ENCODE results near the gene AP3M1.

The AP3M1 gene

DNA sequence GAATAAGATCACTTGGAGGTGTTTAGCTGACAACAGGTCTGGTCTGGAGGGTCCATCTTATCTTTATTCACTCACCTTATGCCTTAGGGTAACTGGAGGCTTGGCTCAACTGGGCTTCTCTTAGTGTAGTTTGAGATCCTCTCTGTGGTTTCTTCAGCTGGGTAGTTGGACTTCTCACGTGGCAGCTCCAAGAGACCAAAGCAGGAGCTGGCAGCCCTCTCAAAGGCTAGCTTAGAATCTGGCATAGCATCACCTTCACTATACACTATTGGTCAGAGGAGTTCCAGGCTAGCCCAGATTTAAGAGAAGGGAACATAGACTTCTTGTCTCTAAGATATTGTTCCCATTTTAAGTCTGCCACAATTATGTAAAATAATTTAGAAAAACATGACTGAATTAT lies 16.8 kb upstream of the AP3M1 start:
- no peak for ATAC-seq
- no peak for TF ChIP-seq ZFP30 (CRISPR knock-in tag; IDR thresholded peaks at IDR 0.05)
- TF ChIP-seq, protein P1, sequence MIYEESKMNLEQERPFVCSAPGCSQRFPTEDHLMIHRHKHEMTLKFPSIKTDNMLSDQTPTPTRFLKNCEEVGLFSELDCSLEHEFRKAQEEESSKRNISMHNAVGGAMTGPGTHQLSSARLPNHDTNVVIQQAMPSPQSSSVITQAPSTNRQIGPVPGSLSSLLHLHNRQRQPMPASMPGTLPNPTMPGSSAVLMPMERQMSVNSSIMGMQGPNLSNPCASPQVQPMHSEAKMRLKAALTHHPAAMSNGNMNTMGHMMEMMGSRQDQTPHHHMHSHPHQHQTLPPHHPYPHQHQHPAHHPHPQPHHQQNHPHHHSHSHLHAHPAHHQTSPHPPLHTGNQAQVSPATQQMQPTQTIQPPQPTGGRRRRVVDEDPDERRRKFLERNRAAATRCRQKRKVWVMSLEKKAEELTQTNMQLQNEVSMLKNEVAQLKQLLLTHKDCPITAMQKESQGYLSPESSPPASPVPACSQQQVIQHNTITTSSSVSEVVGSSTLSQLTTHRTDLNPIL (CRISPR knock-in tag; IDR thresholded peaks at IDR 0.05; ENCODE audit: low read depth) = no peak
- TF ChIP-seq, protein P2, sequence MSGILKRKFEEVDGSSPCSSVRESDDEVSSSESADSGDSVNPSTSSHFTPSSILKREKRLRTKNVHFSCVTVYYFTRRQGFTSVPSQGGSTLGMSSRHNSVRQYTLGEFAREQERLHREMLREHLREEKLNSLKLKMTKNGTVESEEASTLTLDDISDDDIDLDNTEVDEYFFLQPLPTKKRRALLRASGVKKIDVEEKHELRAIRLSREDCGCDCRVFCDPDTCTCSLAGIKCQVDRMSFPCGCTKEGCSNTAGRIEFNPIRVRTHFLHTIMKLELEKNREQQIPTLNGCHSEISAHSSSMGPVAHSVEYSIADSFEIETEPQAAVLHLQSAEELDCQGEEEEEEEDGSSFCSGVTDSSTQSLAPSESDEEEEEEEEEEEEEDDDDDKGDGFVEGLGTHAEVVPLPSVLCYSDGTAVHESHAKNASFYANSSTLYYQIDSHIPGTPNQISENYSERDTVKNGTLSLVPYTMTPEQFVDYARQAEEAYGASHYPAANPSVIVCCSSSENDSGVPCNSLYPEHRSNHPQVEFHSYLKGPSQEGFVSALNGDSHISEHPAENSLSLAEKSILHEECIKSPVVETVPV (CRISPR knock-in tag; IDR thresholded peaks at IDR 0.05) = no peak
- TF ChIP-seq ESRRG (CRISPR knock-in tag; IDR thresholded peaks at IDR 0.05) = no peak
- TF ChIP-seq OSR1 (CRISPR knock-in tag; IDR thresholded peaks at IDR 0.05) = no peak
- TF ChIP-seq PPARA (CRISPR knock-in tag; IDR thresholded peaks at IDR 0.05; ENCODE audit: borderline replicate concordance) = no peak
- TF ChIP-seq BACH2 (CRISPR knock-in tag; IDR thresholded peaks at IDR 0.05; ENCODE audit: borderline replicate concordance) = no peak
- no peak for TF ChIP-seq ZNF70 (CRISPR knock-in tag; IDR thresholded peaks at IDR 0.05)
- TF ChIP-seq ZNF8 (CRISPR knock-in tag; IDR thresholded peaks at IDR 0.05) = no peak
- TF ChIP-seq, protein P3, sequence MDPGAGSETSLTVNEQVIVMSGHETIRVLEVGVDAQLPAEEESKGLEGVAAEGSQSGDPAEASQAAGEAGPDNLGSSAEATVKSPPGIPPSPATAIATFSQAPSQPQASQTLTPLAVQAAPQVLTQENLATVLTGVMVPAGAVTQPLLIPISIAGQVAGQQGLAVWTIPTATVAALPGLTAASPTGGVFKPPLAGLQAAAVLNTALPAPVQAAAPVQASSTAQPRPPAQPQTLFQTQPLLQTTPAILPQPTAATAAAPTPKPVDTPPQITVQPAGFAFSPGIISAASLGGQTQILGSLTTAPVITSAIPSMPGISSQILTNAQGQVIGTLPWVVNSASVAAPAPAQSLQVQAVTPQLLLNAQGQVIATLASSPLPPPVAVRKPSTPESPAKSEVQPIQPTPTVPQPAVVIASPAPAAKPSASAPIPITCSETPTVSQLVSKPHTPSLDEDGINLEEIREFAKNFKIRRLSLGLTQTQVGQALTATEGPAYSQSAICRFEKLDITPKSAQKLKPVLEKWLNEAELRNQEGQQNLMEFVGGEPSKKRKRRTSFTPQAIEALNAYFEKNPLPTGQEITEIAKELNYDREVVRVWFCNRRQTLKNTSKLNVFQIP (CRISPR knock-in tag; IDR thresholded peaks at IDR 0.05; ENCODE audit: borderline replicate concordance, low read depth) = no peak
- TF ChIP-seq ZNF565 (CRISPR knock-in tag; conservative IDR thresholded peaks at IDR 0.05; ENCODE audit: low read depth) = no peak
- no peak for TF ChIP-seq GLIS3 (CRISPR knock-in tag; IDR thresholded peaks at IDR 0.05)
- TF ChIP-seq RARB (CRISPR knock-in tag; IDR thresholded peaks at IDR 0.05) = no peak
- TF ChIP-seq, protein P4, sequence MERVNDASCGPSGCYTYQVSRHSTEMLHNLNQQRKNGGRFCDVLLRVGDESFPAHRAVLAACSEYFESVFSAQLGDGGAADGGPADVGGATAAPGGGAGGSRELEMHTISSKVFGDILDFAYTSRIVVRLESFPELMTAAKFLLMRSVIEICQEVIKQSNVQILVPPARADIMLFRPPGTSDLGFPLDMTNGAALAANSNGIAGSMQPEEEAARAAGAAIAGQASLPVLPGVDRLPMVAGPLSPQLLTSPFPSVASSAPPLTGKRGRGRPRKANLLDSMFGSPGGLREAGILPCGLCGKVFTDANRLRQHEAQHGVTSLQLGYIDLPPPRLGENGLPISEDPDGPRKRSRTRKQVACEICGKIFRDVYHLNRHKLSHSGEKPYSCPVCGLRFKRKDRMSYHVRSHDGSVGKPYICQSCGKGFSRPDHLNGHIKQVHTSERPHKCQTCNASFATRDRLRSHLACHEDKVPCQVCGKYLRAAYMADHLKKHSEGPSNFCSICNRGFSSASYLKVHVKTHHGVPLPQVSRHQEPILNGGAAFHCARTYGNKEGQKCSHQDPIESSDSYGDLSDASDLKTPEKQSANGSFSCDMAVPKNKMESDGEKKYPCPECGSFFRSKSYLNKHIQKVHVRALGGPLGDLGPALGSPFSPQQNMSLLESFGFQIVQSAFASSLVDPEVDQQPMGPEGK (CRISPR knock-in tag; IDR thresholded peaks at IDR 0.05; ENCODE audit: borderline replicate concordance) = no peak
- no peak for TF ChIP-seq CSDC2 (CRISPR knock-in tag; IDR thresholded peaks at IDR 0.05)
- TF ChIP-seq ZFP3 (CRISPR knock-in tag; IDR thresholded peaks at IDR 0.05) = no peak
- TF ChIP-seq, protein P5, sequence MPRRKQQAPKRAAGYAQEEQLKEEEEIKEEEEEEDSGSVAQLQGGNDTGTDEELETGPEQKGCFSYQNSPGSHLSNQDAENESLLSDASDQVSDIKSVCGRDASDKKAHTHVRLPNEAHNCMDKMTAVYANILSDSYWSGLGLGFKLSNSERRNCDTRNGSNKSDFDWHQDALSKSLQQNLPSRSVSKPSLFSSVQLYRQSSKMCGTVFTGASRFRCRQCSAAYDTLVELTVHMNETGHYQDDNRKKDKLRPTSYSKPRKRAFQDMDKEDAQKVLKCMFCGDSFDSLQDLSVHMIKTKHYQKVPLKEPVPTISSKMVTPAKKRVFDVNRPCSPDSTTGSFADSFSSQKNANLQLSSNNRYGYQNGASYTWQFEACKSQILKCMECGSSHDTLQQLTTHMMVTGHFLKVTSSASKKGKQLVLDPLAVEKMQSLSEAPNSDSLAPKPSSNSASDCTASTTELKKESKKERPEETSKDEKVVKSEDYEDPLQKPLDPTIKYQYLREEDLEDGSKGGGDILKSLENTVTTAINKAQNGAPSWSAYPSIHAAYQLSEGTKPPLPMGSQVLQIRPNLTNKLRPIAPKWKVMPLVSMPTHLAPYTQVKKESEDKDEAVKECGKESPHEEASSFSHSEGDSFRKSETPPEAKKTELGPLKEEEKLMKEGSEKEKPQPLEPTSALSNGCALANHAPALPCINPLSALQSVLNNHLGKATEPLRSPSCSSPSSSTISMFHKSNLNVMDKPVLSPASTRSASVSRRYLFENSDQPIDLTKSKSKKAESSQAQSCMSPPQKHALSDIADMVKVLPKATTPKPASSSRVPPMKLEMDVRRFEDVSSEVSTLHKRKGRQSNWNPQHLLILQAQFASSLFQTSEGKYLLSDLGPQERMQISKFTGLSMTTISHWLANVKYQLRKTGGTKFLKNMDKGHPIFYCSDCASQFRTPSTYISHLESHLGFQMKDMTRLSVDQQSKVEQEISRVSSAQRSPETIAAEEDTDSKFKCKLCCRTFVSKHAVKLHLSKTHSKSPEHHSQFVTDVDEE (CRISPR knock-in tag; IDR thresholded peaks at IDR 0.05) = no peak
- TF ChIP-seq ISL1 (CRISPR knock-in tag; IDR thresholded peaks at IDR 0.05) = no peak
- TF ChIP-seq SNAI2 (CRISPR knock-in tag; IDR thresholded peaks at IDR 0.05) = no peak
- TF ChIP-seq ARNTL (CRISPR knock-in tag; IDR thresholded peaks at IDR 0.05; ENCODE audit: borderline replicate concordance, low read depth) = no peak

DNA sequence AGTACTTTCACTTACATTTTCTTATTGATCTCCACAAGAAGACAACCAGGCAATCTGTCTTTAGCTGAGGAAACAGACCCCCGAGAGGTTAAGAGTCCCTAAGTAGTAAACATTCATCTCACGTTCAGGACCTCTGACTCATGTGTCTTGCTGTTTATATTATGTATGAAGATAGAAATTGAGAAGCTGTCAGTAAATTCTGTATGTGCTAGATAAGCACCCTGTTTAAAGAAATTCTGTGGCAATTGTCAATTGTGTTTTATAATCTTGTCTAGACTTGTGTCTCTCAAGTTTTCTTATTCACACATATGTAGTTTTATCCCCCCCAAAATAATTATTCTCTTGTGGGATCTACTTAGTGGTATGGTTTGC lies 14.9 kb upstream of the AP3M1 start:
- ATAC-seq = 0 out of 3 replicates have a peak, but pooled peaks have one; percentile 26
- TF ChIP-seq, protein P4 (CRISPR knock-in tag; IDR thresholded peaks at IDR 0.05; ENCODE audit: borderline replicate concordance) = no peak
- TF ChIP-seq SNAI2 (CRISPR knock-in tag; IDR thresholded peaks at IDR 0.05) (no peak), ARNTL (CRISPR knock-in tag; IDR thresholded peaks at IDR 0.05; ENCODE audit: borderline replicate concordance, low read depth) (no peak)
